Esophagus muscularis mucosa (tissue), 4 donors: Measurements from ENCODE around the gene ADIRF. TPM values are rescaled to one million over a fixed set of nuclear protein-coding genes. Genes with fewer than 3 reads are reported as not detected.
"Not testable (repeated sequence)": the region's sequence is repeated elsewhere in the genome, so short reads cannot be mapped to it uniquely, and the experiment has no call there.

Experiments
- DNase-seq: peaks from one replicate; pipeline ENCODE4 v3.0.0-alpha.2; 2017; ENCODE audit errors: extremely low spot score
- H3K27ac ChIP-seq, 4 donors: fragments of 200-600 bp; sonication (generic); replicated peaks in 1 of 4; 1 replicate in 3 of 4; 2 replicates in 1 of 4; pipeline ENCODE4 v1.5.1; 2016 to 2019; ENCODE audit warnings: mild to moderate bottlenecking in 1 of 4
- H3K27me3 ChIP-seq, 4 donors: fragments of 200-600 bp; sonication (generic); one replicate each; pipeline versions ENCODE4 v1.5.1 to v1.6.0; 2016 to 2019
- H3K36me3 ChIP-seq, 4 donors: fragments of 200-600 bp; sonication (generic); one replicate each; pipeline ENCODE4 v1.5.1; 2016 to 2019
- H3K4me1 ChIP-seq, 4 donors: fragments of 200-600 bp; sonication (generic); one replicate each; pipeline ENCODE4 v1.5.1; 2016 to 2019
- H3K4me3 ChIP-seq, 4 donors: fragments of 200-600 bp; sonication (generic); 1 replicate in 2 of 4; 2 replicates in 2 of 4; pipeline ENCODE4 v1.5.1; 2016 to 2019; ENCODE audit warnings: mild to moderate bottlenecking in 4 of 4, moderate library complexity in 1 of 4
- H3K9me3 ChIP-seq, 4 donors: fragments of 200-600 bp; sonication (generic); 1 replicate in 3 of 4; 2 replicates in 1 of 4; pipeline ENCODE4 v1.5.1; 2016 to 2019
- WGBS: methylation state at CpG from one replicate; pipeline ENCODE4 v1.1.5; 2018; 5-methylcytosine and 5-hydroxymethylcytosine counted together
- intact Hi-C: fragments of 100-400 bp; cut with DNase I; formaldehyde crosslinking; loops from one replicate; pipeline ENCODE4 v1.15.1; 2023
- small RNA-seq, 3 donors: library from RNA; depleted of rRNA; stranded (forward); fragments of <200 nt; gene quantifications; one replicate each; pipeline ENCODE3, GENCODE V24; 2016
- total RNA-seq, 4 donors: library from RNA; depleted of rRNA; stranded (reverse); fragments of >200 nt; gene quantifications; one replicate each; pipeline versions ENCODE4 v1.1.0 to v1.2.1, GENCODE V29; 2016

ADIRF gene
- total RNA-seq, 4 donors from 2014 or later = 59.4 to 119 (median 84.8) TPM

DNA sequence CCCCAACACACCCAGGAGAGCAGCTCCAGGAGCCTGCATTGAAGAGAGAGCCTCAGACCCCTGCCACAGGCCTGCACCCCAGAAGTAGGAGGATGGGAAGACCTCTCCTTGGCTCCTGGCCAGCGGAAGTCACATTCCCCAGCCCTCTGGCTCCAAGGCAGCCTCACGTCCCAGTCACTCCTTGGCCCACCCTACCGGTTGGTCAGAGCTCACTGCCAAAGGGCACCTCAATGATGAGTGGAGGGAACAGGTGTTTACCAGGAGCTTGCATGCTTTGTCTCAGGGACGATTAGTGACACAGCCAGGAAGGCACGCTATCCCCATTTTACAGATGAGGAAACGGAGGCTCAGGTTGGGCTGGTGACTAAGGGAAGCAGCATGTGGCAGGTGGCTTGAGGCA, 50.8 kb downstream of the ADIRF start:
- H3K4me3 ChIP-seq, H3K9me3 ChIP-seq, H3K27me3 ChIP-seq, H3K36me3 ChIP-seq, DNase-seq, intact Hi-C loops, H3K4me1 ChIP-seq, H3K27ac ChIP-seq: not testable (repeated sequence)
- WGBS = 82% methylated on average over 2 of the region's 6 CpGs

DNA sequence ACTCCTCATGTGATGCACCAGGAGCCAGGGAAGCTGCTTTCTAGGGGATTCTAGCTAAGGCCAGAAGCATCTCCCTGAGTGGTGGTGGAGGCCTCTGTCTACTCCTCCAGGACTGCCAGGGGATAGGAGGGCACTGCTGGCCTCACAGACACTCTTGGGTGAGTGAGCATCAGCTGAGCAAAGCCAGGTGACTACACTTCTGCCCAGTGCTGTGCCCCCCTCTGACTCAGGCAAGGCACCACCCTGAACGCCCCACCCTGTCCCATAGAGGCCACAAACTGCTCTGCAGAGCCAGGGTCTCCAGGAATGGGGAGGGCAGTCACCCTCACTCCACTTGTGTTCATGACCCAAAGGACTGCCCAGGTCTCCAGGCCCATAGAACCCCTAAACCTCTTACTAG, 51.2 kb downstream of the ADIRF start:
- H3K36me3 ChIP-seq, DNase-seq, H3K9me3 ChIP-seq, H3K4me1 ChIP-seq, H3K4me3 ChIP-seq, H3K27ac ChIP-seq, intact Hi-C loops, H3K27me3 ChIP-seq: not testable (repeated sequence)
- WGBS = no CpG with 5 or more reads among the region's 1 CpG

DNA sequence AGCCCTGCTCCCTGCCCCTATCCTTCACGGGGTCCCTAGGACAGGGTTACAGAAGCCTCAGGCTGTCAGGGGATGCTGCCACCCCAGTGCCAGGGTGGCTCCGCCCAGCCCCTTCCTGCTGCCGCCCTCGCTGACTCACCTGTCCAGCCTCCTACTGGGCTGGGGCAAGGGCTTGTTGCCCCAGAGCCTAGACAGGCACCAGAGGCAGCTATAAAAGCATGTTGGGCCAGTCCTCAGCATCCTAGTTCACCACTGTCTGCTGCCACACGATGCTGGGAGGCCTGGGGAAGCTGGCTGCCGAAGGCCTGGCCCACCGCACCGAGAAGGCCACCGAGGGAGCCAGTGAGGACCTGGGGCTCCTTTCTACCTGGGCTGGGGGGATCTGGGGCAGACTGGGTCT, 51.8 kb downstream of the ADIRF start, which contains the start of gene FAM25A:
Gene FAM25A, plus strand, starts transcription at position 239 of the 400 bp plus-strand sequence. Its CDS starts 31 bp downstream, at position 270.
- intact Hi-C loops, H3K4me3 ChIP-seq, DNase-seq, H3K4me1 ChIP-seq, H3K27ac ChIP-seq, H3K27me3 ChIP-seq, H3K36me3 ChIP-seq, H3K9me3 ChIP-seq: not testable (repeated sequence)
- 100% methylated on average over 1 of the region's 9 CpGs for WGBS

Small RNA genes lying within 50 kb of the gene (small RNA-seq; reads per million reads assigned to genes)
- gene BMS1P3 = 0 reads per million in 3 donors
- gene FAM25A = 0 reads per million in 3 donors

Other genes with a start within 250 kb of the ADIRF start
- 100 to 1,000 TPM in 1 of 4 donors, 10 to 100 TPM in 3; 66.1 to 110 (median 90.5) TPM for gene BMPR1A, start 211.9 kb upstream of the ADIRF start, total RNA-seq
- gene MMRN2, start 10.9 kb upstream of the ADIRF start, total RNA-seq = 10 to 100 TPM; 24.9 to 85.9 (median 56.3) TPM
- gene SNCG, start 9.9 kb upstream of the ADIRF start, total RNA-seq = 10 to 100 TPM; 13.3 to 41.6 (median 30.6) TPM
- not detected for gene FAM25A, start 51.8 kb downstream of the ADIRF start, total RNA-seq
- 100 to 1,000 TPM; 152 to 187 (median 161) TPM for gene GLUD1, start 126.4 kb downstream of the ADIRF start, total RNA-seq
- gene SHLD2, start 126.7 kb downstream of the ADIRF start, total RNA-seq = 10 to 100 TPM; 17.0 to 25.7 (median 22.8) TPM